ENCODE data around the gene DNAJC25. TPM values are rescaled to one million over a fixed set of nuclear protein-coding genes. Genes with fewer than 3 reads are reported as not detected.

DNAJC25 gene
- total RNA-seq, 2 donors from 2014 or later: 11.7 to 13.5 TPM

GRCh38 chr9:111601237-111602018 is 29.7 kb upstream of the DNAJC25 start:
- WGBS: 66% methylated on average over 10 of the region's 10 CpGs

GRCh38 chr9:111603041-111603440 is 28.1 kb upstream of the DNAJC25 start:
- no peak for DNase-seq (ENCODE audit: low spot score)
- Histone ChIP-seq H3K9me3 (no peaks in the 10 kb centered on the region), H3K36me3 (no peaks in the 10 kb centered on the region), H3K27ac (no peak overlapping the region), H3K4me3 (no peak overlapping the region), H3K27me3 (replicated peaks; ENCODE audit: insufficient read depth) (no peaks in the 10 kb centered on the region), H3K4me1 (replicated peaks) (no peaks in the 10 kb centered on the region)
- intact Hi-C loops (cut with DNase I): no loop called here
- 80% methylated on average over 4 of the region's 4 CpGs for WGBS
- no peak for TF ChIP-seq POLR2A (IDR thresholded peaks at IDR 0.05)
- no peak for TF ChIP-seq CTCF (IDR thresholded peaks at IDR 0.05)
- no peak for TF ChIP-seq POLR2AphosphoS5 (IDR thresholded peaks at IDR 0.05)

More at GRCh38 chr9:111601237-111602018, 29.7 kb upstream of the DNAJC25 start:
- TF ChIP-seq POLR2A (IDR thresholded peaks at IDR 0.05) (no peak), POLR2AphosphoS5 (IDR thresholded peaks at IDR 0.05) (no peak), CTCF (IDR thresholded peaks at IDR 0.05) (no peak)
- Histone ChIP-seq H3K27ac (no peak overlapping the region), H3K4me1 (replicated peaks) (no peaks in the 10 kb centered on the region), H3K9me3 (no peaks in the 10 kb centered on the region), H3K36me3 (no peaks in the 10 kb centered on the region), H3K27me3 (replicated peaks; ENCODE audit: insufficient read depth) (no peaks in the 10 kb centered on the region), H3K4me3 (no peak overlapping the region)
- intact Hi-C loops (cut with DNase I): no loop called here
- no peak for DNase-seq (ENCODE audit: low spot score)

- intact Hi-C loops (cut with DNase I): no loop called here
- no peak for DNase-seq (ENCODE audit: low spot score)
Measured at GRCh38 chr9:111604054-111604615, 27.0 kb upstream of the DNAJC25 start.

GRCh38 chr9:111605041-111605559 is 26.0 kb upstream of the DNAJC25 start:
- Histone ChIP-seq H3K4me1 (replicated peaks) (no peaks in the 10 kb centered on the region), H3K36me3 (no peaks in the 10 kb centered on the region), H3K27me3 (replicated peaks; ENCODE audit: insufficient read depth) (no peaks in the 10 kb centered on the region), H3K9me3 (no peaks in the 10 kb centered on the region), H3K4me3 (no peak overlapping the region), H3K27ac (peak overlapping the region in 1 of 2 donors; percentile 19)
- 82% methylated on average over 9 of the region's 9 CpGs for WGBS
- TF ChIP-seq POLR2AphosphoS5 (IDR thresholded peaks at IDR 0.05): peak; percentile 47
- TF ChIP-seq POLR2A (IDR thresholded peaks at IDR 0.05): no peak
- DNase-seq (ENCODE audit: low spot score): no peak
- intact Hi-C loops (cut with DNase I): no loop called here

More at GRCh38 chr9:111604054-111604615, 27.0 kb upstream of the DNAJC25 start:
- no peak overlapping the region for H3K4me3 ChIP-seq
- no peaks in the 10 kb centered on the region for H3K4me1 ChIP-seq (replicated peaks)
- H3K9me3 ChIP-seq: no peaks in the 10 kb centered on the region
- H3K27me3 ChIP-seq (replicated peaks; ENCODE audit: insufficient read depth): no peaks in the 10 kb centered on the region
- no peak overlapping the region for H3K27ac ChIP-seq
- TF ChIP-seq POLR2A (IDR thresholded peaks at IDR 0.05) (no peak), POLR2AphosphoS5 (IDR thresholded peaks at IDR 0.05) (no peak), CTCF (IDR thresholded peaks at IDR 0.05) (no peak)
- no peaks in the 10 kb centered on the region for H3K36me3 ChIP-seq
- 71% methylated on average over 16 of the region's 16 CpGs for WGBS

- WGBS: 22% methylated on average over 5 of the region's 5 CpGs
Measured at GRCh38 chr9:111610149-111610548, 21.0 kb upstream of the DNAJC25 start.

More at GRCh38 chr9:111610149-111610548, 21.0 kb upstream of the DNAJC25 start:
- H3K4me3 ChIP-seq: no peak overlapping the region
- H3K9me3 ChIP-seq: no peaks in the 10 kb centered on the region
- no peaks in the 10 kb centered on the region for H3K36me3 ChIP-seq
- intact Hi-C loops (cut with DNase I): no loop called here
- peak overlapping the region; percentile 63 to 73 for H3K27ac ChIP-seq
- no peaks in the 10 kb centered on the region for H3K4me1 ChIP-seq (replicated peaks)
- TF ChIP-seq POLR2AphosphoS5 (IDR thresholded peaks at IDR 0.05): peak; percentile 68
- no peak for TF ChIP-seq CTCF (IDR thresholded peaks at IDR 0.05)
- DNase-seq (ENCODE audit: low spot score): peak; percentile 67
- H3K27me3 ChIP-seq (replicated peaks; ENCODE audit: insufficient read depth): no peaks in the 10 kb centered on the region

Measured in prostate gland (tissue), 2 donors.